HG02623 (cell line): Measurements from ENCODE around the gene PRIMA1.

ENCODE experiments used
- ATAC-seq: cut with Tn5 transposase; IDR thresholded peaks from one replicate; pipeline ENCODE4 v1.9.1; 2021; ENCODE audit warnings: moderate library complexity; ENCODE audit not compliant: unreplicated experiment

The PRIMA1 gene

GRCh38 chr14:93733631-93734030 is 54.7 kb downstream of the PRIMA1 start:
- no peak for ATAC-seq

GRCh38 chr14:93733231-93733630 is 55.1 kb downstream of the PRIMA1 start:
- no peak for ATAC-seq

- no peak for ATAC-seq
Observed at GRCh38 chr14:93732524-93732923, 55.8 kb downstream of the PRIMA1 start.

- no peak for ATAC-seq
Observed at GRCh38 chr14:93731753-93732152, 56.5 kb downstream of the PRIMA1 start.

- ATAC-seq: no peak
Observed at GRCh38 chr14:93729993-93730392, 58.3 kb downstream of the PRIMA1 start.

GRCh38 chr14:93728651-93729016 is 59.7 kb downstream of the PRIMA1 start:
- no peak for ATAC-seq

- ATAC-seq: no peak
Observed at GRCh38 chr14:93727917-93728650, 60.2 kb downstream of the PRIMA1 start.

GRCh38 chr14:93727039-93727740 is 61.1 kb downstream of the PRIMA1 start:
- ATAC-seq: no peak

GRCh38 chr14:93725993-93726392 is 62.3 kb downstream of the PRIMA1 start:
- ATAC-seq: no peak

- no peak for ATAC-seq
Observed at GRCh38 chr14:93725002-93725582, 63.2 kb downstream of the PRIMA1 start.

- no peak for ATAC-seq
Observed at GRCh38 chr14:93723001-93723400, 65.3 kb downstream of the PRIMA1 start.

GRCh38 chr14:93720981-93721483 is 67.3 kb downstream of the PRIMA1 start:
- no peak for ATAC-seq

GRCh38 chr14:93720076-93720815 is 68.0 kb downstream of the PRIMA1 start:
- ATAC-seq: no peak

GRCh38 chr14:93719256-93719655 is 69.0 kb downstream of the PRIMA1 start:
- no peak for ATAC-seq

- ATAC-seq: no peak
Observed at GRCh38 chr14:93717668-93718320, 70.5 kb downstream of the PRIMA1 start.

- ATAC-seq: no peak
Observed at GRCh38 chr14:93716746-93717667, 71.3 kb downstream of the PRIMA1 start.

- ATAC-seq: no peak
Observed at GRCh38 chr14:93716002-93716745, 72.1 kb downstream of the PRIMA1 start.

- no peak for ATAC-seq
Observed at GRCh38 chr14:93715279-93715927, 72.9 kb downstream of the PRIMA1 start.

- no peak for ATAC-seq
Observed at GRCh38 chr14:93714605-93715004, 73.7 kb downstream of the PRIMA1 start.
